Measurements from ENCODE around the gene PCDH18. TPM values are rescaled to one million over a fixed set of nuclear protein-coding genes. Genes with fewer than 3 reads are reported as not detected.

PCDH18 gene
- total RNA-seq, 1 experiment from 2014 or later, result 4.9 TPM

DNA sequence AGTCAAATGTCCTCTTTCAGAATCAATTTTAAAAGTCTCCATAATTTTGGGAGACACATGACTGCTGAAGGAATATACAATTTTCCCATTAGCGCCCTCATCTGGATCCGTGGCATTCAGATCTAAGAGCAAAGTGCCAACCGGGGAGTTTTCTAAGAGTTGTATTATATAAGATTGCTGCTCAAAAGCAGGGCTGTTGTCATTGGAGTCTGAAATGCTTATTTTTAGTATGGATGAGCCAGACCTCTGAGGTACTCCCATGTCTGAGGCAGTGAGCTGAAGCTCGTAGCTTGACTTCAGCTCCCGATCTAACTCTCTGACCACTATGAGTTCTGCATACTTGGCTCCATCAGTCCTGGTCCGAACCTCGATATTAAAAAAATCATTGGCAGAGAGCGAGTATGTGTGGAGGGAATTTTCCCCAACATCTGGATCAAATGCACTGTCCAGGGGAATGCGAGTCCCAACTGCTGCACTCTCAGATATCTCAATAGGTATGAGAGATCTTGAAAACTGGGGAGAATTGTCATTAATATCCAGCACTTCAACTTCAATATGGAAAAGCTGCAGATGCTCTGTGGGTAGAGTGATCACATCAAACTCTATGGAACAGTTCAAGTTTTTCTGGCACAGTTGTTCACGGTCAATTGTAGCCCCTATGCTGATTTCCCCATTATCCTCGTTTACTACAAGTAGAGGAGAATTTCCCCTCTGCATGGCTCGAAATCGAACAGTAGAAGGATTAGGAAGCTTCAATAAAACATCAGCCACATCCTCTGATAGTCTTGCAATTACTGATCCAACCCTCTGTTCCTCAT lies 917 bp downstream of the PCDH18 start:
- TF ChIP-seq, protein P1, sequence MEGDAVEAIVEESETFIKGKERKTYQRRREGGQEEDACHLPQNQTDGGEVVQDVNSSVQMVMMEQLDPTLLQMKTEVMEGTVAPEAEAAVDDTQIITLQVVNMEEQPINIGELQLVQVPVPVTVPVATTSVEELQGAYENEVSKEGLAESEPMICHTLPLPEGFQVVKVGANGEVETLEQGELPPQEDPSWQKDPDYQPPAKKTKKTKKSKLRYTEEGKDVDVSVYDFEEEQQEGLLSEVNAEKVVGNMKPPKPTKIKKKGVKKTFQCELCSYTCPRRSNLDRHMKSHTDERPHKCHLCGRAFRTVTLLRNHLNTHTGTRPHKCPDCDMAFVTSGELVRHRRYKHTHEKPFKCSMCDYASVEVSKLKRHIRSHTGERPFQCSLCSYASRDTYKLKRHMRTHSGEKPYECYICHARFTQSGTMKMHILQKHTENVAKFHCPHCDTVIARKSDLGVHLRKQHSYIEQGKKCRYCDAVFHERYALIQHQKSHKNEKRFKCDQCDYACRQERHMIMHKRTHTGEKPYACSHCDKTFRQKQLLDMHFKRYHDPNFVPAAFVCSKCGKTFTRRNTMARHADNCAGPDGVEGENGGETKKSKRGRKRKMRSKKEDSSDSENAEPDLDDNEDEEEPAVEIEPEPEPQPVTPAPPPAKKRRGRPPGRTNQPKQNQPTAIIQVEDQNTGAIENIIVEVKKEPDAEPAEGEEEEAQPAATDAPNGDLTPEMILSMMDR (IDR thresholded peaks at IDR 0.05; ENCODE audit: unreplicated experiment), result no peak
- peaks cover 16% of the 10 kb centered on the region for H3K36me3 Mint-ChIP-seq (ENCODE audit: insufficient read depth, unreplicated experiment)
- ChIA-PET CTCF (interaction anchor here (0.8 to 2.0 kb wide), 5 partner anchors 9 to 407 kb away, joined by 3 to 7 read pairs (median 3); no protein-coding TSS in a partner anchor), POLR2A (interaction anchor here (0.6 to 1.5 kb wide), 6 partner anchors 9 to 1748 kb away, joined by 3 to 4 read pairs (median 3); no protein-coding TSS in a partner anchor)
- intact Hi-C loops (cut with micrococcal nuclease), result loop anchor here (1.0 to 5.0 kb wide), 2 partner anchors 248 to 304 kb away; no protein-coding TSS in a partner anchor
- H3K27ac Mint-ChIP-seq (ENCODE audit: low read depth, unreplicated experiment), result no peak overlapping the region
- no peak overlapping the region for H3K4me3 Mint-ChIP-seq (ENCODE audit: unreplicated experiment)
- no TSS peak for BruUV-seq (replicated peaks)
- DNase-seq (ENCODE audit: unreplicated experiment), result no peak
- H3K27me3 Mint-ChIP-seq (ENCODE audit: insufficient read depth, unreplicated experiment), result no peaks in the 10 kb centered on the region
- no peaks in the 10 kb centered on the region for H3K4me1 Mint-ChIP-seq (ENCODE audit: insufficient read depth, unreplicated experiment)
- H3K9me3 Mint-ChIP-seq (ENCODE audit: unreplicated experiment), result no peaks in the 10 kb centered on the region

DNA sequence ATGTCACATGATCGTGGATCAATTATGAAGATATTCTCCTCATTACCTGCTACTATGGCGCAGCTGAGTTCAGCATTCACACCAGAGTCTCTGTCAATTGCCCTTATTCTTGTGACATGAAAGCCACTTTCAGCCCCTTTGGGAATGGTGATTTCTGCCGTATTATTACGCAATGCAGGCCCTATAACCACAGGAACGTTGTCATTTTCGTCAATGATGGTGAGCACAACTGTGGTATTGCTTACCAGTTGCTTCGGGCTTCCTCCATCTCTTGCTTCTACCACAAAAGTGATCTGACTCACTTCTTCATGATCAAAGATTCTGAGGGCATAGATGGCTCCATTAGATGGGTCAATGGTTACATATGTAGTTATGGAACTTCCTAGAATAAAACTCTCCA lies 2.1 kb downstream of the PCDH18 start:
- no peak for DNase-seq (ENCODE audit: unreplicated experiment)
- ChIA-PET POLR2A (no interaction called here), CTCF (no interaction called here)
- no peaks in the 10 kb centered on the region for H3K27me3 Mint-ChIP-seq (ENCODE audit: insufficient read depth, unreplicated experiment)
- no peaks in the 10 kb centered on the region for H3K9me3 Mint-ChIP-seq (ENCODE audit: unreplicated experiment)
- intact Hi-C loops (cut with micrococcal nuclease), result loop anchor here (5.0 kb wide), 1 partner anchor 303 kb away; no protein-coding TSS in a partner anchor
- H3K36me3 Mint-ChIP-seq (ENCODE audit: insufficient read depth, unreplicated experiment), result peaks cover 20% of the 10 kb centered on the region
- H3K4me1 Mint-ChIP-seq (ENCODE audit: insufficient read depth, unreplicated experiment), result no peaks in the 10 kb centered on the region
- no peak overlapping the region for H3K27ac Mint-ChIP-seq (ENCODE audit: low read depth, unreplicated experiment)
- no TSS peak for BruUV-seq (replicated peaks)
- no peak overlapping the region for H3K4me3 Mint-ChIP-seq (ENCODE audit: unreplicated experiment)
- TF ChIP-seq, protein P1 (IDR thresholded peaks at IDR 0.05; ENCODE audit: unreplicated experiment), result no peak

DNA sequence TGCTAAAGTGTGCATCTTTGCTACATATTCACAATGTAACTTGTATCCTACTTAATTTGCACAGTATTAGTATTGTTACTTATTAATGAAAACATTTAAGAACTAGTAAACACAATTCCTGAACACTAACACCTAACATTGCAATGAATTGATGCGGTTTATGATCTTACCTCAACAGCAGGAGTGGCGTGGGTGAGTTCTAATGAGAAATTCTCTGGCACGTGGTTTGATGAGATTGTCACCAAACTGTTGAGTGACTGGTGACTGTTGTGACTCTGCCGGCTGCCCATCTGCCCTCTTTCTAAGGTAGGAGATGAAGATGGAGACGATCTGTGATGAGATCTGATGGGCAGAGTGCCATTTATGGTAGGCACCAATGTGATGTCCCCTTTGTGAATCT lies 2.9 kb downstream of the PCDH18 start:
- Mint-ChIP-seq H3K4me3 (ENCODE audit: unreplicated experiment) (no peak overlapping the region), H3K36me3 (ENCODE audit: insufficient read depth, unreplicated experiment) (peaks cover 27% of the 10 kb centered on the region), H3K27me3 (ENCODE audit: insufficient read depth, unreplicated experiment) (no peaks in the 10 kb centered on the region), H3K27ac (ENCODE audit: low read depth, unreplicated experiment) (no peak overlapping the region), H3K4me1 (ENCODE audit: insufficient read depth, unreplicated experiment) (peaks cover 6% of the 10 kb centered on the region), H3K9me3 (ENCODE audit: unreplicated experiment) (no peaks in the 10 kb centered on the region)
- TF ChIP-seq, protein P1 (IDR thresholded peaks at IDR 0.05; ENCODE audit: unreplicated experiment), result no peak
- intact Hi-C loops (cut with micrococcal nuclease), result no loop called here
- CTCF ChIA-PET, result no interaction called here
- POLR2A ChIA-PET, result no interaction called here
- BruUV-seq (replicated peaks), result no TSS peak
- no peak for DNase-seq (ENCODE audit: unreplicated experiment)

DNA sequence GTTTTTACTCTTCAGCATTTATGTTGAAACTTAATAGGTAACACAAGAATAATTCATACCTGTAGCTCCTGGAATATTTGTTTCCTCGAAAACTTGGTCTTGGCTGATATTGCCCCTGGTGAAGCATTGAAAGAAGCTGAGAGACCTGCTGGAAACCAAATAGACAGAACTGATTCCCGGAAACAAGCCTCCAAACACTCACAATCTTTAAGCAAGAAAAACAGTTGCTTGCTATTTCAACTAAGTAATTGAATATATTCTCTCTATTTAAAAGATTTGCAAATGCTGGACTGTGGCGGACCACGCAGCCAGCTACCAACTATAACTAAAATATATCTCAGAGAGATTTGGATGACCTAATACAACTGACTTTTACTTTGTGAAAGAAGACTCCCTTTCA lies 3.6 kb downstream of the PCDH18 start:
- CTCF ChIA-PET, result interaction anchor here (0.7 kb wide), 1 partner anchor 303 kb away, joined by 3 read pairs; no protein-coding TSS in a partner anchor
- H3K9me3 Mint-ChIP-seq (ENCODE audit: unreplicated experiment), result no peaks in the 10 kb centered on the region
- TF ChIP-seq, protein P1 (IDR thresholded peaks at IDR 0.05; ENCODE audit: unreplicated experiment), result no peak
- DNase-seq (ENCODE audit: unreplicated experiment), result no peak
- intact Hi-C loops (cut with micrococcal nuclease), result no loop called here
- H3K4me1 Mint-ChIP-seq (ENCODE audit: insufficient read depth, unreplicated experiment), result peaks cover 10% of the 10 kb centered on the region
- BruUV-seq (replicated peaks), result no TSS peak
- no peak overlapping the region for H3K27ac Mint-ChIP-seq (ENCODE audit: low read depth, unreplicated experiment)
- POLR2A ChIA-PET, result no interaction called here
- H3K4me3 Mint-ChIP-seq (ENCODE audit: unreplicated experiment), result no peak overlapping the region
- peaks cover 29% of the 10 kb centered on the region for H3K36me3 Mint-ChIP-seq (ENCODE audit: insufficient read depth, unreplicated experiment)
- no peaks in the 10 kb centered on the region for H3K27me3 Mint-ChIP-seq (ENCODE audit: insufficient read depth, unreplicated experiment)
